Mammary epithelial cell (primary cell): Measurements from ENCODE around the gene BLOC1S1.

ENCODE experiments used
- EZH2 ChIP-seq: IDR thresholded peaks from 2 replicates; pipeline ENCODE4 v1.6.1; 2012; ENCODE audit warnings: low read length, inconsistent platforms, borderline replicate concordance
- TF ChIP-seq, protein P1 (sequence below), 2 donors: IDR thresholded peaks in 1 of 2; conservative IDR thresholded peaks in 1 of 2; 2 replicates each; pipeline ENCODE4 v1.5.1; 2011 to 2012; ENCODE audit warnings: inconsistent platforms in 2 of 2, low read length in 2 of 2, mild to moderate bottlenecking in 2 of 2, control low read depth in 1 of 2, low read depth in 1 of 2; ENCODE audit not compliant: insufficient read depth in 1 of 2; ENCODE audit errors: extremely low read depth in 1 of 2

DNA sequence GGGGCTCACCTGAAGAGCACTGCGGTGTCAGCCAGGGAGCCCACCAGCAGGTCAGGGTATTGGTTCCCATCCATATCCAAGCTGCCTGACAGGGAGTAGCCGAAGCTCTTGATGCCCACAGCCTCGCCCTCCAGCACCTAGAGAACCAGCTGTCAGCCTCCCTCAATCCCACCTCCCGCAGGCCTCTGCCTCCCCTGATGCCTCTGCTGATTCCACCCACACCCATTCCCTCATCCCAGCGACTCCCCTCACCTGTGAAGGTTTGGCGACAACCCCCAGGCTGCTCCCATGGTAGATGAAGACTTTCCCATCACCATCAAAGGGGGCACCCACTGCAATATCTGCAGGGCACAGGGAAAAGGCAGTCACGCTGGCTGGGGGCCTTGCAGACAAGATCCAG lies 18.2 kb upstream of the BLOC1S1 start:
- TF ChIP-seq, protein P1, sequence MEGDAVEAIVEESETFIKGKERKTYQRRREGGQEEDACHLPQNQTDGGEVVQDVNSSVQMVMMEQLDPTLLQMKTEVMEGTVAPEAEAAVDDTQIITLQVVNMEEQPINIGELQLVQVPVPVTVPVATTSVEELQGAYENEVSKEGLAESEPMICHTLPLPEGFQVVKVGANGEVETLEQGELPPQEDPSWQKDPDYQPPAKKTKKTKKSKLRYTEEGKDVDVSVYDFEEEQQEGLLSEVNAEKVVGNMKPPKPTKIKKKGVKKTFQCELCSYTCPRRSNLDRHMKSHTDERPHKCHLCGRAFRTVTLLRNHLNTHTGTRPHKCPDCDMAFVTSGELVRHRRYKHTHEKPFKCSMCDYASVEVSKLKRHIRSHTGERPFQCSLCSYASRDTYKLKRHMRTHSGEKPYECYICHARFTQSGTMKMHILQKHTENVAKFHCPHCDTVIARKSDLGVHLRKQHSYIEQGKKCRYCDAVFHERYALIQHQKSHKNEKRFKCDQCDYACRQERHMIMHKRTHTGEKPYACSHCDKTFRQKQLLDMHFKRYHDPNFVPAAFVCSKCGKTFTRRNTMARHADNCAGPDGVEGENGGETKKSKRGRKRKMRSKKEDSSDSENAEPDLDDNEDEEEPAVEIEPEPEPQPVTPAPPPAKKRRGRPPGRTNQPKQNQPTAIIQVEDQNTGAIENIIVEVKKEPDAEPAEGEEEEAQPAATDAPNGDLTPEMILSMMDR (conservative IDR thresholded peaks at IDR 0.05 in 1 of 2, IDR thresholded peaks at IDR 0.05 in 1 of 2; ENCODE audit: extremely low read depth in 1 of 2, insufficient read depth in 1 of 2, low read depth in 1 of 2, low read length in 2 of 2): no peak
- TF ChIP-seq EZH2: no peak
